GM23248 (cell line): ENCODE data around the gene TMEM116. TPM values are rescaled to one million over a fixed set of nuclear protein-coding genes. Genes with fewer than 3 reads are reported as not detected.

Experiments
- DNase-seq: peaks from one replicate; pipeline ENCODE4 v3.0.0-alpha.2; 2015
- H2AFZ ChIP-seq: fragments of 200-600 bp; sonication (generic); 2 replicates; pipeline ENCODE4 v1.6.1; 2016; ENCODE audit warnings: antibody characterized with exemption
- H3F3A ChIP-seq: fragments of 200-600 bp; sonication (generic); 2 replicates; pipeline ENCODE4 v1.6.1; 2016; ENCODE audit warnings: mild to moderate bottlenecking, antibody characterized with exemption, mixed run types; ENCODE audit not compliant: insufficient read depth
- H3K27ac ChIP-seq: fragments of 200-600 bp; sonication (generic); 2 replicates; pipeline ENCODE4 v1.5.1; 2016; ENCODE audit warnings: mild to moderate bottlenecking
- H3K27me3 ChIP-seq: fragments of 200-600 bp; sonication (generic); replicated peaks from 2 replicates; pipeline ENCODE4 v1.6.1; 2016; ENCODE audit warnings: mild to moderate bottlenecking; ENCODE audit not compliant: insufficient read depth
- H3K36me3 ChIP-seq: fragments of 200-600 bp; sonication (generic); 2 replicates; pipeline ENCODE4 v1.6.1; 2016; ENCODE audit warnings: low read depth, mild to moderate bottlenecking
- H3K4me1 ChIP-seq: fragments of 200-600 bp; sonication (generic); 2 replicates; pipeline ENCODE4 v1.6.1; 2016; ENCODE audit warnings: mild to moderate bottlenecking; ENCODE audit not compliant: insufficient read depth
- H3K4me2 ChIP-seq: fragments of 200-600 bp; sonication (generic); one replicate; pipeline ENCODE4 v1.6.1; 2016; ENCODE audit warnings: mild to moderate bottlenecking; ENCODE audit not compliant: unreplicated experiment
- H3K4me3 ChIP-seq: fragments of 200-600 bp; sonication (generic); 2 replicates; pipeline ENCODE4 v1.5.1; 2016; ENCODE audit warnings: mild to moderate bottlenecking
- H3K79me2 ChIP-seq: fragments of 200-600 bp; sonication (generic); 2 replicates; pipeline ENCODE4 v1.6.1; 2016; ENCODE audit warnings: mild to moderate bottlenecking; ENCODE audit not compliant: insufficient read depth
- H3K9ac ChIP-seq: fragments of 200-600 bp; sonication (generic); 2 replicates; pipeline ENCODE4 v1.6.1; 2016; ENCODE audit warnings: mild to moderate bottlenecking
- H3K9me2 ChIP-seq: fragments of 200-600 bp; sonication (generic); 2 replicates; pipeline ENCODE4 v1.6.1; 2016; ENCODE audit warnings: mixed run types, mild to moderate bottlenecking, moderate library complexity; ENCODE audit not compliant: insufficient read depth
- H3K9me3 ChIP-seq: fragments of 200-600 bp; sonication (generic); one replicate; pipeline ENCODE4 v1.6.1; 2017; ENCODE audit warnings: low read depth
- H4K20me1 ChIP-seq: fragments of 200-600 bp; sonication (generic); 2 replicates; pipeline ENCODE4 v1.6.0; 2016; ENCODE audit not compliant: insufficient read depth
- EZH2 ChIP-seq: fragments of 200-600 bp; sonication (generic); IDR thresholded peaks from 2 replicates; pipeline ENCODE4 v1.6.1; 2018; ENCODE audit warnings: antibody characterized with exemption, mild to moderate bottlenecking; ENCODE audit not compliant: insufficient read depth, poor library complexity, severe bottlenecking
- EZH2phosphoT487 ChIP-seq: fragments of 200-600 bp; sonication (generic); IDR thresholded peaks from 2 replicates; pipeline ENCODE4 v1.6.1; 2018; ENCODE audit warnings: antibody characterized with exemption, moderate library complexity, mild to moderate bottlenecking, low read depth; ENCODE audit not compliant: insufficient read depth
- WGBS, 2 experiments: methylation state at CpG; one replicate each; pipeline ENCODE4 v1.1.6; 2015 to 2017; ENCODE audit warnings: low lambda C conversion rate in 2 of 2, low coverage in 1 of 2; ENCODE audit errors: missing lambda C conversion rate in 2 of 2; 5-methylcytosine and 5-hydroxymethylcytosine counted together
- in situ Hi-C: fragments of 300-500 bp; cut with MboI; formaldehyde crosslinking; loops from 2 replicates; pipeline ENCODE4 v1.15.0; 2020
- polyA plus RNA-seq: library from polyadenylated mRNA; unstranded; fragments of >200 nt; fragmentation: Nextera tagmentation; extraction: Ambion mirVana; gene quantifications from 2 replicates; pipeline ENCODE4 v1.2.1, GENCODE V29; 2016
- total RNA-seq: library from RNA; depleted of rRNA; stranded (reverse); fragments of >200 nt; shearing (Covaris generic); gene quantifications from 2 replicates; pipeline ENCODE4 v1.2.3, GENCODE V29; 2014

The TMEM116 gene
- total and polyA plus RNA-seq, 2 experiments from 2014 or later: 10.7 to 17.1 TPM

DNA sequence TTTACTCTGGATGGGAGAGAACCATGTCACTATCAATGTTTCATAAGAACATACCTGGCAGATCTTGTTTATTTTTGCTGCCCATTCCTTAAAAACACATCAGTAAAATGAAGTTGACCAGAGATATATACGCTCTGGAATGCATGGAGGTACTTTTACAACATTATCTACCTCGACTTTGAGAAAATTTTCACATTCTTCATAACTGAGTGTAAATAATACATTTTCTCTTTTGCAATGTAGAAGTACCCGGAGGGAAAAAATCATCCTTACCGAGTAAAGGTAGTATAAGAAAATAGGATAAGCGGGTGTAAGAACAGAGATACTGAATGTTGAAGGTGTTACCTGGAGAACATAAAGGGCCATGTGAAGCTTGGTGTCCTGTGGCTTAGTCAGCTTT lies 80.7 kb downstream of the TMEM116 start:
- DNase-seq: no peak
- Histone ChIP-seq H3K27ac (no peak overlapping the region), H3K36me3 (no peaks in the 10 kb centered on the region), H3K9me2 (no peaks in the 10 kb centered on the region), H3K9me3 (no peaks in the 10 kb centered on the region), H3F3A (no peaks in the 10 kb centered on the region), H3K4me3 (no peak overlapping the region), H3K4me1 (no peaks in the 10 kb centered on the region), H2AFZ (no peak overlapping the region), H3K27me3 (no peaks in the 10 kb centered on the region), H3K9ac (no peak overlapping the region), H4K20me1 (no peaks in the 10 kb centered on the region), H3K4me2 (no peak overlapping the region), H3K79me2 (no peaks in the 10 kb centered on the region)
- WGBS, 2 experiments: 86 to 90% methylated on average over 5 of the region's 5 CpGs
- TF ChIP-seq EZH2: no peak
- TF ChIP-seq EZH2phosphoT487: no peak
- in situ Hi-C loops: loop anchor here (25.0 kb wide), 1 partner anchor 455 kb away; the partner anchor contains the start of gene HECTD4

DNA sequence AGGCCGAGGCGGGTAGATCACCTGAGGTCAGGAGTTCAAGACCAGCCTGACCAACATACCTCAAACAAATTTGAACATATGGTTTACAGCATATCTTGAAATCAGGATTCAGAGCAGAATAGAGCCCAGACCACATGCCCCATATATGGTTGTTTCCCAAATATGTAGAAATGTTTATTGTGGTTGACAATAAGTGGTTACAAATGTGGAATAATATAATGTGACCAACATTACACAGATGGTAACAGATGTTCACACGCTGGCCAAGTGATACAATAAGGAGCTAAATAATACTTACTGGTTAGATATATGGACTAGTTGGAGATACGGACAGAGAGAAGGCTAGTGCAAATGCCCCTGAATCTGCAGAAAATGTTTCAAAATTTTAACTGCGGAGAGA lies 85.6 kb downstream of the TMEM116 start:
- Histone ChIP-seq H2AFZ (no peak overlapping the region), H3K79me2 (no peaks in the 10 kb centered on the region), H3K9me2 (no peaks in the 10 kb centered on the region), H3K27me3 (no peaks in the 10 kb centered on the region), H3F3A (no peaks in the 10 kb centered on the region), H4K20me1 (no peaks in the 10 kb centered on the region), H3K9me3 (no peaks in the 10 kb centered on the region), H3K4me1 (no peaks in the 10 kb centered on the region), H3K9ac (no peak overlapping the region), H3K4me2 (no peak overlapping the region), H3K36me3 (no peaks in the 10 kb centered on the region), H3K27ac (no peak overlapping the region), H3K4me3 (no peak overlapping the region)
- WGBS, 2 experiments: 61 to 65% methylated on average over 5 of the region's 5 CpGs
- in situ Hi-C loops: loop anchor here (25.0 kb wide), 1 partner anchor 460 kb away; the partner anchor contains the start of gene HECTD4
- TF ChIP-seq EZH2: no peak
- no peak for TF ChIP-seq EZH2phosphoT487
- no peak for DNase-seq

- no peak overlapping the region for H3K27ac ChIP-seq
- no peak overlapping the region for H3K4me2 ChIP-seq
- H4K20me1 ChIP-seq: no peaks in the 10 kb centered on the region
- DNase-seq: no peak
- H2AFZ ChIP-seq: no peak overlapping the region
- H3K9me2 ChIP-seq: no peaks in the 10 kb centered on the region
- no peaks in the 10 kb centered on the region for H3F3A ChIP-seq
- in situ Hi-C loops: loop anchor here (25.0 kb wide), 1 partner anchor 461 kb away; the partner anchor contains the start of gene HECTD4
- H3K36me3 ChIP-seq: no peaks in the 10 kb centered on the region
- no peaks in the 10 kb centered on the region for H3K4me1 ChIP-seq
- no peak overlapping the region for H3K9ac ChIP-seq
- no peaks in the 10 kb centered on the region for H3K9me3 ChIP-seq
- TF ChIP-seq EZH2phosphoT487 (no peak), EZH2 (no peak)
- 75 to 81% methylated on average over 2 of the region's 2 CpGs for WGBS, 2 experiments
- no peaks in the 10 kb centered on the region for H3K27me3 ChIP-seq
- no peak overlapping the region for H3K4me3 ChIP-seq
- no peaks in the 10 kb centered on the region for H3K79me2 ChIP-seq
Observed at GRCh38 chr12:111926631-111927030, 86.3 kb downstream of the TMEM116 start.

GRCh38 chr12:111925171-111925570 lies 87.8 kb downstream of the TMEM116 start:
- no peak overlapping the region for H3K27ac ChIP-seq
- H3K4me1 ChIP-seq: no peaks in the 10 kb centered on the region
- in situ Hi-C loops: loop anchor here (25.0 kb wide), 1 partner anchor 462 kb away; the partner anchor contains the start of gene HECTD4
- H3K9ac ChIP-seq: no peak overlapping the region
- no peak overlapping the region for H3K4me2 ChIP-seq
- H3F3A ChIP-seq: no peaks in the 10 kb centered on the region
- H2AFZ ChIP-seq: no peak overlapping the region
- DNase-seq: no peak
- TF ChIP-seq EZH2 (no peak), EZH2phosphoT487 (no peak)
- no peaks in the 10 kb centered on the region for H3K36me3 ChIP-seq
- H4K20me1 ChIP-seq: no peaks in the 10 kb centered on the region
- H3K9me3 ChIP-seq: no peaks in the 10 kb centered on the region
- H3K27me3 ChIP-seq: no peaks in the 10 kb centered on the region
- no peak overlapping the region for H3K4me3 ChIP-seq
- 94 to 97% methylated on average over 3 of the region's 3 CpGs for WGBS, 2 experiments
- H3K79me2 ChIP-seq: no peaks in the 10 kb centered on the region
- H3K9me2 ChIP-seq: no peaks in the 10 kb centered on the region

DNA sequence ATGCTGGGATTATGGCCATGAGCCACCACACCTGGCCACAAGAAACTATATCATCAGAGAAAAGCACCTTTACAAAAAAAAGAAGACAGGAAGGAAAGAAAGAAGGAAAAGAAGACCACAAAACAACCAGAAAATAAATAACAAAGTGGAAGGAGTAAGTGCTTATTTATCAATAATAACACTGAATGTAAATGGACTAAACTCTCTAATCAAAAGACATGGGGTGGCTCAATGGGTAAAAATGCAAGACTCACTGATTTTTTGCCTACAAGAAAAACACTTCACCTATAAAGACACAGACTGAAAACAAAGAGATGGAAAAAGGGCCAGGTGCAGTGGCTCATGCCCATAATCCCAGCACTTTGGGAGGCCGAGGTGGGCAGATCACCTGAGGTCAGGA lies 105.2 kb downstream of the TMEM116 start:
- Histone ChIP-seq H3K9me2 (no peaks in the 10 kb centered on the region), H3K4me3 (no peak overlapping the region), H3K4me2 (no peak overlapping the region), H3K9me3 (peaks cover 5% of the 10 kb centered on the region), H2AFZ (no peak overlapping the region), H4K20me1 (no peaks in the 10 kb centered on the region), H3K9ac (no peak overlapping the region), H3K27ac (no peak overlapping the region), H3K36me3 (no peaks in the 10 kb centered on the region; the same call in 1 of the 2 replicates), H3K27me3 (no peaks in the 10 kb centered on the region), H3K4me1 (no peaks in the 10 kb centered on the region), H3K79me2 (no peaks in the 10 kb centered on the region), H3F3A (no peaks in the 10 kb centered on the region)
- DNase-seq: no peak
- in situ Hi-C loops: no loop called here
- WGBS, 2 experiments: 94 to 96% methylated on average over 1 of the region's 1 CpG
- no peak for TF ChIP-seq EZH2phosphoT487
- TF ChIP-seq EZH2: no peak
